ENCODE results near the gene TBC1D22B. TPM values are rescaled to one million over a fixed set of nuclear protein-coding genes. Genes with fewer than 3 reads are reported as not detected.

Gene TBC1D22B
- total and polyA plus RNA-seq, 9 of the 15 experiments (the other 6 are each of a cell fraction or from before 2014, with no cell fraction given) = 4.8 to 24.2 (median 13.5) TPM

DNA sequence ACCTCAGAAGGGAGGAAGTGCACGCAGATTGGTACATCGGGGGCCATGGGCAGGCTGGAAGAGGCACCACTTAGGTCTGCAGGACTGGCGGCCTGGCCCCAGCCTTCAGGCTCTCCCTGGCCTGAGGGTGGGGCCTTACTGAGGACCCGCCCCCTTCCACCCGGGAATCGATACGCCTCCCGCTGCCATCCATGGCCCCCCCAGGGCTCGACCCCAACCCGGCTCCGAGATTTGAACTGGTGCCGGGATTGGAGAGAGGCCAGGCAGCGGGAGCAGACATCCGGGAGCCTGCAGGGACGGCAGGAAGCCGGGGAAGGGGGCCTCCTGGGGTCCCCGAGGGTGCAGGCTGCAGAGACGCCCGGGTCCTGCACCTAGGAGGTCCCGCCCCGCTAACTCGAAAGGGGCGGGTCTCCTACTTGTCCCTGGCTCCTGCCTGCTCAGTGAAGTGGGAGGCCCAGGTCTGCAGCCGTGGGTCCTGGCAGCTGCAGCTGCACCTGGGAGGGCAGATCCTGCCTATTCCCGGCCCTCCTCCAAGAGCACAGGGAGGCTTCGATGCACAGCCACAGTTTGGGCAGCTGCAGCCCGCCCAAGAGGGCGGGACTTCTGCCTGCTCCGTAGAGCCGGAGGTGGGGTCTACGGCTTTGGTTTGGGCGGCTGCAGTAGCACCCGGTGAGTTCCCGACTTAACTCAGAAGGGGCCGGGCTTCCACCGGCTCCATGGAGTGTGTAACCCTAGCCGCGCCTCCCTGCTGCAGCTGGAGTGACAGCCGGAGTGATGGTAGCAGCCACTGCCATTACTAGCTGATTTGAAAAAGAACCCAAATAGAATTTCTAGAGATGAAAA, 35.2 kb upstream of the TBC1D22B start (continued):
- TF ChIP-seq, protein P1, sequence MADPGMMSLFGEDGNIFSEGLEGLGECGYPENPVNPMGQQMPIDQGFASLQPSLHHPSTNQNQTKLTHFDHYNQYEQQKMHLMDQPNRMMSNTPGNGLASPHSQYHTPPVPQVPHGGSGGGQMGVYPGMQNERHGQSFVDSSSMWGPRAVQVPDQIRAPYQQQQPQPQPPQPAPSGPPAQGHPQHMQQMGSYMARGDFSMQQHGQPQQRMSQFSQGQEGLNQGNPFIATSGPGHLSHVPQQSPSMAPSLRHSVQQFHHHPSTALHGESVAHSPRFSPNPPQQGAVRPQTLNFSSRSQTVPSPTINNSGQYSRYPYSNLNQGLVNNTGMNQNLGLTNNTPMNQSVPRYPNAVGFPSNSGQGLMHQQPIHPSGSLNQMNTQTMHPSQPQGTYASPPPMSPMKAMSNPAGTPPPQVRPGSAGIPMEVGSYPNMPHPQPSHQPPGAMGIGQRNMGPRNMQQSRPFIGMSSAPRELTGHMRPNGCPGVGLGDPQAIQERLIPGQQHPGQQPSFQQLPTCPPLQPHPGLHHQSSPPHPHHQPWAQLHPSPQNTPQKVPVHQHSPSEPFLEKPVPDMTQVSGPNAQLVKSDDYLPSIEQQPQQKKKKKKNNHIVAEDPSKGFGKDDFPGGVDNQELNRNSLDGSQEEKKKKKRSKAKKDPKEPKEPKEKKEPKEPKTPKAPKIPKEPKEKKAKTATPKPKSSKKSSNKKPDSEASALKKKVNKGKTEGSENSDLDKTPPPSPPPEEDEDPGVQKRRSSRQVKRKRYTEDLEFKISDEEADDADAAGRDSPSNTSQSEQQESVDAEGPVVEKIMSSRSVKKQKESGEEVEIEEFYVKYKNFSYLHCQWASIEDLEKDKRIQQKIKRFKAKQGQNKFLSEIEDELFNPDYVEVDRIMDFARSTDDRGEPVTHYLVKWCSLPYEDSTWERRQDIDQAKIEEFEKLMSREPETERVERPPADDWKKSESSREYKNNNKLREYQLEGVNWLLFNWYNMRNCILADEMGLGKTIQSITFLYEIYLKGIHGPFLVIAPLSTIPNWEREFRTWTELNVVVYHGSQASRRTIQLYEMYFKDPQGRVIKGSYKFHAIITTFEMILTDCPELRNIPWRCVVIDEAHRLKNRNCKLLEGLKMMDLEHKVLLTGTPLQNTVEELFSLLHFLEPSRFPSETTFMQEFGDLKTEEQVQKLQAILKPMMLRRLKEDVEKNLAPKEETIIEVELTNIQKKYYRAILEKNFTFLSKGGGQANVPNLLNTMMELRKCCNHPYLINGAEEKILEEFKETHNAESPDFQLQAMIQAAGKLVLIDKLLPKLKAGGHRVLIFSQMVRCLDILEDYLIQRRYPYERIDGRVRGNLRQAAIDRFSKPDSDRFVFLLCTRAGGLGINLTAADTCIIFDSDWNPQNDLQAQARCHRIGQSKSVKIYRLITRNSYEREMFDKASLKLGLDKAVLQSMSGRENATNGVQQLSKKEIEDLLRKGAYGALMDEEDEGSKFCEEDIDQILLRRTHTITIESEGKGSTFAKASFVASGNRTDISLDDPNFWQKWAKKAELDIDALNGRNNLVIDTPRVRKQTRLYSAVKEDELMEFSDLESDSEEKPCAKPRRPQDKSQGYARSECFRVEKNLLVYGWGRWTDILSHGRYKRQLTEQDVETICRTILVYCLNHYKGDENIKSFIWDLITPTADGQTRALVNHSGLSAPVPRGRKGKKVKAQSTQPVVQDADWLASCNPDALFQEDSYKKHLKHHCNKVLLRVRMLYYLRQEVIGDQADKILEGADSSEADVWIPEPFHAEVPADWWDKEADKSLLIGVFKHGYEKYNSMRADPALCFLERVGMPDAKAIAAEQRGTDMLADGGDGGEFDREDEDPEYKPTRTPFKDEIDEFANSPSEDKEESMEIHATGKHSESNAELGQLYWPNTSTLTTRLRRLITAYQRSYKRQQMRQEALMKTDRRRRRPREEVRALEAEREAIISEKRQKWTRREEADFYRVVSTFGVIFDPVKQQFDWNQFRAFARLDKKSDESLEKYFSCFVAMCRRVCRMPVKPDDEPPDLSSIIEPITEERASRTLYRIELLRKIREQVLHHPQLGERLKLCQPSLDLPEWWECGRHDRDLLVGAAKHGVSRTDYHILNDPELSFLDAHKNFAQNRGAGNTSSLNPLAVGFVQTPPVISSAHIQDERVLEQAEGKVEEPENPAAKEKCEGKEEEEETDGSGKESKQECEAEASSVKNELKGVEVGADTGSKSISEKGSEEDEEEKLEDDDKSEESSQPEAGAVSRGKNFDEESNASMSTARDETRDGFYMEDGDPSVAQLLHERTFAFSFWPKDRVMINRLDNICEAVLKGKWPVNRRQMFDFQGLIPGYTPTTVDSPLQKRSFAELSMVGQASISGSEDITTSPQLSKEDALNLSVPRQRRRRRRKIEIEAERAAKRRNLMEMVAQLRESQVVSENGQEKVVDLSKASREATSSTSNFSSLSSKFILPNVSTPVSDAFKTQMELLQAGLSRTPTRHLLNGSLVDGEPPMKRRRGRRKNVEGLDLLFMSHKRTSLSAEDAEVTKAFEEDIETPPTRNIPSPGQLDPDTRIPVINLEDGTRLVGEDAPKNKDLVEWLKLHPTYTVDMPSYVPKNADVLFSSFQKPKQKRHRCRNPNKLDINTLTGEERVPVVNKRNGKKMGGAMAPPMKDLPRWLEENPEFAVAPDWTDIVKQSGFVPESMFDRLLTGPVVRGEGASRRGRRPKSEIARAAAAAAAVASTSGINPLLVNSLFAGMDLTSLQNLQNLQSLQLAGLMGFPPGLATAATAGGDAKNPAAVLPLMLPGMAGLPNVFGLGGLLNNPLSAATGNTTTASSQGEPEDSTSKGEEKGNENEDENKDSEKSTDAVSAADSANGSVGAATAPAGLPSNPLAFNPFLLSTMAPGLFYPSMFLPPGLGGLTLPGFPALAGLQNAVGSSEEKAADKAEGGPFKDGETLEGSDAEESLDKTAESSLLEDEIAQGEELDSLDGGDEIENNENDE (IDR thresholded peaks at IDR 0.05; ENCODE audit: low read depth, low read length) = no peak
- TF ChIP-seq SP2 (IDR thresholded peaks at IDR 0.05; ENCODE audit: extremely low read depth, low read depth, low read length, poor library complexity, severe bottlenecking) = no peak
- no peak for TF ChIP-seq ESRRB (CRISPR knock-in tag; IDR thresholded peaks at IDR 0.05; ENCODE audit: borderline replicate concordance)
- TF ChIP-seq, protein P2, sequence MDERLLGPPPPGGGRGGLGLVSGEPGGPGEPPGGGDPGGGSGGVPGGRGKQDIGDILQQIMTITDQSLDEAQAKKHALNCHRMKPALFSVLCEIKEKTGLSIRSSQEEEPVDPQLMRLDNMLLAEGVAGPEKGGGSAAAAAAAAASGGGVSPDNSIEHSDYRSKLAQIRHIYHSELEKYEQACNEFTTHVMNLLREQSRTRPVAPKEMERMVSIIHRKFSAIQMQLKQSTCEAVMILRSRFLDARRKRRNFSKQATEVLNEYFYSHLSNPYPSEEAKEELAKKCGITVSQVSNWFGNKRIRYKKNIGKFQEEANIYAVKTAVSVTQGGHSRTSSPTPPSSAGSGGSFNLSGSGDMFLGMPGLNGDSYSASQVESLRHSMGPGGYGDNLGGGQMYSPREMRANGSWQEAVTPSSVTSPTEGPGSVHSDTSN (CRISPR knock-in tag; IDR thresholded peaks at IDR 0.05; ENCODE audit: low read depth) = peak; percentile 83
- TF ChIP-seq, protein P2 (tag; conservative IDR thresholded peaks at IDR 0.05; ENCODE audit: low read depth) = peak; percentile 93
- TF ChIP-seq SIN3A (IDR thresholded peaks at IDR 0.05; ENCODE audit: borderline replicate concordance in 2 of 2, control insufficient read depth in 1 of 2, low read depth in 2 of 2, low read length in 2 of 2) = peak; percentile 44 to 55; a peak in 2 of 4 replicates
- no peak for TF ChIP-seq SIX5 (IDR thresholded peaks at IDR 0.05; ENCODE audit: borderline replicate concordance in 1 of 2, insufficient read depth in 1 of 2, low read depth in 1 of 2, low read length in 2 of 2)
- TF ChIP-seq LEF1 (IDR thresholded peaks at IDR 0.05) = no peak
- no peak for TF ChIP-seq MAFG (tag; conservative IDR thresholded peaks at IDR 0.05)
- no peak for TF ChIP-seq ZNF282 (CRISPR knock-in tag; IDR thresholded peaks at IDR 0.05)
- no peak for TF ChIP-seq KDM2B (CRISPR knock-in tag; IDR thresholded peaks at IDR 0.05)
- TF ChIP-seq BRF1 (IDR thresholded peaks at IDR 0.05; ENCODE audit: borderline replicate concordance, extremely low read depth, insufficient read length) = no peak
